HG02798 (cell line): Measurements from ENCODE around the gene PRKCQ.
"Not testable (repeated sequence)": the region's sequence is repeated elsewhere in the genome, so short reads cannot be mapped to it uniquely, and the experiment has no call there.

Experiments
- ATAC-seq: cut with Tn5 transposase; IDR thresholded peaks from one replicate; pipeline ENCODE4 v1.9.1; 2021; ENCODE audit warnings: mild to moderate bottlenecking; ENCODE audit not compliant: unreplicated experiment, poor library complexity

The PRKCQ gene

DNA sequence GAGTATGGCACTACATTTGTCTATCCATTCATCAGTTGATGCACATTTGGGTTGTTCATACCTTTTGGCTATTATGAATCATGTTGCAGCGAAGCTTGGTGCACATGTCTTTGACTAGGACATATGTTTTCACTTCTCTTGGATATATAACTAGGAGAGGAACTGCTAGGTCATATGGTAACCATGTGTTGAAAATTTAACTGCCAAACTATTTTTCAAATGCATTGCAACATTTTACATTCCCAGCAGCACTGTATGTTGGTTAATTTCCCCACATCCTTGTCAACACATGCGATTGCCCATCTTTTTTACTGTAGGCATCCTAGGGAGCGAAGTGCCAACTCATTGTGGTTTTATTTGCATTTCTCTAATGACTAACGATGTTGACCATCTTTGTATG is 183.4 kb downstream of the PRKCQ start:
- no peak for ATAC-seq

- ATAC-seq = no peak
Observed at GRCh38 chr10:6396226-6396625, 183.8 kb downstream of the PRKCQ start.

- no peak for ATAC-seq
Observed at GRCh38 chr10:6395606-6396005, 184.5 kb downstream of the PRKCQ start.

DNA sequence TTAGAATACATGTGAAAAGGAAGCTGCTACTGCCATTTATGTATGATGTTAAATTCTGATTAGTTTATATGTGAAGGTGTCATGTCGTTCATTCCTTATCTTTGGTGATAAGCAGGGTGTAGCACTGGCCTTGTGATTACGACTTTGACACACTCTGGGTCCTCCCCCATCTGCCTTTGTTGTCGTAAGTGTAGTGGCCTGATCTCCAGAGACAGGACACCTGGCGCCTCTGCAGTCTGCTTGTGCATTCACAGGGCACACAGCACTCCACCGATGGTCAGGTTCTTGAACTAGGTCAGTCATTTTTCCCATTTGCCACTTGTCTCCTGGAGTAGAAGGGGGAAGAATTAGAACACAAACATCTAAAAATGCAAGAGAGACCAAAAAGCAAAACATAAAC is 186.0 kb downstream of the PRKCQ start:
- ATAC-seq = no peak

- no peak for ATAC-seq
Observed at GRCh38 chr10:6393168-6393567, 186.9 kb downstream of the PRKCQ start.

DNA sequence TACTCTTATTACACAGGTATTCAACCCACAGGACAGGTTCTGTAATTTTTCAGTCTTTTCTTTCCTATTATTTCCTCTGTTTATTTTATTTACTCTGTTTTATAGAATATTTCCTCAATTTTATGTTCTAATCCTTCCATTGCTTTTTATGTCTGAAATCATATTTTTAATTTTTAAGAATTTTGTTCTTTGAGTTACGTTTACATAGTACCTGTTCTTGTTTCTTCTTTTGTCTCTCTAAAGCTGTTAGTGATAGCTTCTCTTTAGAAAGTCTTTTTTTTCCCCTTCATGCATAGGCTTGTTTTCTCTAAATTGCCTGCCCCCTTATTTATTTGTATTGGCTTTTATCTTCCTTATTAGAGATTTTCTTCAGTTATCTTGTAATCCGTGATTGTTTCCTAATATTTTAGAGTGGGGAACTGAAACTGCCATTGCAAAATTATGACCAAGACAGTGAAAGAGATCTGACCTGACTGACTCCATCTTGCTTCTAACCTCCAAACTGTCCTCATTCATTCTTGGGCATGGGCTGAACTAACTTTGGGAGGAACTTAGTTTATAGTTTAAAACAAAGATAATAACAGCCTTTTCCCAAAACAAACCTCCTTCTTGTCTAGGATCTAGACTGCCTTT is 189.7 kb downstream of the PRKCQ start:
- no peak for ATAC-seq

- no peak for ATAC-seq
Observed at GRCh38 chr10:6388261-6388893, 191.7 kb downstream of the PRKCQ start.

GRCh38 chr10:6386960-6387359 is 193.1 kb downstream of the PRKCQ start:
- no peak for ATAC-seq

- no peak for ATAC-seq
Observed at GRCh38 chr10:6386346-6386745, 193.7 kb downstream of the PRKCQ start.

GRCh38 chr10:6385665-6386064 is 194.4 kb downstream of the PRKCQ start:
- no peak for ATAC-seq

- ATAC-seq = no peak
Observed at GRCh38 chr10:6384847-6385246, 195.2 kb downstream of the PRKCQ start.

GRCh38 chr10:6384031-6384430 is 196.0 kb downstream of the PRKCQ start:
- ATAC-seq = no peak

GRCh38 chr10:6383096-6383812 is 196.8 kb downstream of the PRKCQ start:
- ATAC-seq = no peak

- peak; percentile 84 for ATAC-seq
Observed at GRCh38 chr10:6382081-6382480, 198.0 kb downstream of the PRKCQ start.

GRCh38 chr10:6380478-6380877 is 199.6 kb downstream of the PRKCQ start:
- ATAC-seq = not testable (repeated sequence)

GRCh38 chr10:6379015-6379776 is 200.9 kb downstream of the PRKCQ start:
- no peak for ATAC-seq
